DOHH2 (cell line): ENCODE results near the gene RNF19B.

Experiments
- H3F3A ChIP-seq: fragments of 200-600 bp; sonication (generic), shearing (Covaris generic); 2 replicates; pipeline ENCODE4 v1.6.0; 2016; ENCODE audit warnings: antibody characterized with exemption, mild to moderate bottlenecking; ENCODE audit not compliant: control insufficient read depth, insufficient read depth
- H3K27ac ChIP-seq: fragments of 200-600 bp; sonication (generic); 2 replicates; pipeline ENCODE4 v1.5.1; 2014; ENCODE audit warnings: low read depth, mild to moderate bottlenecking, low read length, moderate library complexity
- H3K27me3 ChIP-seq: fragments of 200-600 bp; sonication (generic); 2 replicates; pipeline ENCODE4 v1.6.1; 2014; ENCODE audit warnings: mild to moderate bottlenecking, low read length, mixed read lengths; ENCODE audit not compliant: control insufficient read depth
- H3K36me3 ChIP-seq: fragments of 200-600 bp; sonication (generic); 2 replicates; pipeline ENCODE4 v1.6.1; 2014; ENCODE audit warnings: mild to moderate bottlenecking, low read length, moderate library complexity, mixed read lengths; ENCODE audit not compliant: control insufficient read depth
- H3K4me1 ChIP-seq: fragments of 200-600 bp; sonication (generic); 2 replicates; pipeline ENCODE4 v1.6.1; 2014; ENCODE audit warnings: mild to moderate bottlenecking, low read length, mixed read lengths; ENCODE audit not compliant: control insufficient read depth
- H3K4me2 ChIP-seq: fragments of 200-600 bp; sonication (generic); 2 replicates; pipeline ENCODE4 v1.6.0; 2014; ENCODE audit warnings: mild to moderate bottlenecking, low read length, moderate library complexity
- H3K4me3 ChIP-seq: fragments of 200-600 bp; sonication (generic); 2 replicates; pipeline ENCODE4 v1.5.1; 2014; ENCODE audit warnings: mild to moderate bottlenecking, low read length, mixed read lengths
- H3K79me2 ChIP-seq: fragments of 200-600 bp; sonication (generic); 2 replicates; pipeline ENCODE4 v1.6.1; 2014; ENCODE audit warnings: mild to moderate bottlenecking, low read length, mixed read lengths; ENCODE audit not compliant: control insufficient read depth
- H3K9me2 ChIP-seq: fragments of 200-600 bp; sonication (generic); replicated peaks from 2 replicates; pipeline ENCODE4 v1.6.1; 2014; ENCODE audit warnings: mild to moderate bottlenecking, low read length, mixed read lengths; ENCODE audit not compliant: control insufficient read depth
- H3K9me3 ChIP-seq: fragments of 200-600 bp; sonication (generic); 2 replicates; pipeline ENCODE4 v1.6.1; 2014; ENCODE audit warnings: antibody characterized with exemption, low read length, mixed read lengths; ENCODE audit not compliant: control insufficient read depth, insufficient read depth
- H4K20me1 ChIP-seq: fragments of 200-600 bp; sonication (generic); 2 replicates; pipeline ENCODE4 v1.6.0; 2014; ENCODE audit warnings: low read depth, mild to moderate bottlenecking, antibody characterized with exemption, low read length, moderate library complexity; ENCODE audit not compliant: control insufficient read depth, insufficient read depth
- CTCF ChIP-seq: fragments of 200-600 bp; sonication (generic); IDR thresholded peaks from one replicate; pipeline ENCODE4 v1.5.1; 2014; ENCODE audit warnings: antibody characterized with exemption, mild to moderate bottlenecking, low read depth, low read length; ENCODE audit not compliant: poor library complexity, severe bottlenecking
- EZH2phosphoT487 ChIP-seq: fragments of 200-600 bp; sonication (generic); IDR thresholded peaks from 2 replicates; pipeline ENCODE4 v1.6.1; 2017; ENCODE audit warnings: borderline replicate concordance, mild to moderate bottlenecking, antibody characterized with exemption, low read length, moderate library complexity, mixed read lengths

The RNF19B gene

GRCh38 chr1:32887623-32888022, 77.0 kb downstream of the RNF19B start:
- TF ChIP-seq EZH2phosphoT487: no peak
- no peak for TF ChIP-seq CTCF
- no peaks in the 10 kb centered on the region for H4K20me1 ChIP-seq
- H3F3A ChIP-seq: no peaks in the 10 kb centered on the region
- no peaks in the 10 kb centered on the region for H3K79me2 ChIP-seq
- peaks cover 25% of the 10 kb centered on the region; the same call in 1 of the 2 replicates for H3K27me3 ChIP-seq
- no peaks in the 10 kb centered on the region for H3K9me2 ChIP-seq
- no peaks in the 10 kb centered on the region for H3K36me3 ChIP-seq
- no peak overlapping the region for H3K4me3 ChIP-seq
- no peak overlapping the region for H3K4me2 ChIP-seq
- no peaks in the 10 kb centered on the region for H3K9me3 ChIP-seq
- H3K27ac ChIP-seq: no peak overlapping the region
- H3K4me1 ChIP-seq: no peaks in the 10 kb centered on the region

GRCh38 chr1:32886828-32887414, 77.7 kb downstream of the RNF19B start:
- Histone ChIP-seq H3K36me3 (no peaks in the 10 kb centered on the region), H4K20me1 (no peaks in the 10 kb centered on the region), H3K9me2 (no peaks in the 10 kb centered on the region), H3K27me3 (peaks cover 24% of the 10 kb centered on the region; the same call in 1 of the 2 replicates), H3F3A (no peaks in the 10 kb centered on the region), H3K4me3 (no peak overlapping the region), H3K27ac (no peak overlapping the region), H3K9me3 (no peaks in the 10 kb centered on the region), H3K79me2 (no peaks in the 10 kb centered on the region), H3K4me2 (no peak overlapping the region), H3K4me1 (no peaks in the 10 kb centered on the region)
- TF ChIP-seq EZH2phosphoT487 (no peak), CTCF (no peak)
